Panc1 (cell line): ENCODE results near the gene UXS1.

Experiments
- POLR2AphosphoS5 ChIP-seq: IDR thresholded peaks from 2 replicates; pipeline ENCODE4 v1.6.1; 2012; ENCODE audit warnings: mild to moderate bottlenecking, low read depth, low read length, moderate library complexity
- SIN3A ChIP-seq: IDR thresholded peaks from 2 replicates; pipeline ENCODE4 v1.6.1; 2012; ENCODE audit warnings: low read depth, mild to moderate bottlenecking, low read length, moderate library complexity, borderline replicate concordance; ENCODE audit not compliant: insufficient read depth
- TF ChIP-seq, protein P1 (sequence below): fragments of 450-650 bp; IDR thresholded peaks from 2 replicates; pipeline ENCODE4 v1.5.1; 2017; ENCODE audit warnings: mild to moderate bottlenecking
- TF ChIP-seq, protein P2 (sequence below), 2 experiments: IDR thresholded peaks; 2 replicates each; pipeline ENCODE4 v1.6.1; 2011 to 2012; ENCODE audit warnings: low read depth in 2 of 2, control low read depth in 1 of 2, low read length in 1 of 2, mild to moderate bottlenecking in 1 of 2, moderate library complexity in 1 of 2; ENCODE audit not compliant: insufficient read depth in 1 of 2

GRCh38 chr2:106085181-106085940, 108.7 kb downstream of the UXS1 start:
- TF ChIP-seq, protein P1, sequence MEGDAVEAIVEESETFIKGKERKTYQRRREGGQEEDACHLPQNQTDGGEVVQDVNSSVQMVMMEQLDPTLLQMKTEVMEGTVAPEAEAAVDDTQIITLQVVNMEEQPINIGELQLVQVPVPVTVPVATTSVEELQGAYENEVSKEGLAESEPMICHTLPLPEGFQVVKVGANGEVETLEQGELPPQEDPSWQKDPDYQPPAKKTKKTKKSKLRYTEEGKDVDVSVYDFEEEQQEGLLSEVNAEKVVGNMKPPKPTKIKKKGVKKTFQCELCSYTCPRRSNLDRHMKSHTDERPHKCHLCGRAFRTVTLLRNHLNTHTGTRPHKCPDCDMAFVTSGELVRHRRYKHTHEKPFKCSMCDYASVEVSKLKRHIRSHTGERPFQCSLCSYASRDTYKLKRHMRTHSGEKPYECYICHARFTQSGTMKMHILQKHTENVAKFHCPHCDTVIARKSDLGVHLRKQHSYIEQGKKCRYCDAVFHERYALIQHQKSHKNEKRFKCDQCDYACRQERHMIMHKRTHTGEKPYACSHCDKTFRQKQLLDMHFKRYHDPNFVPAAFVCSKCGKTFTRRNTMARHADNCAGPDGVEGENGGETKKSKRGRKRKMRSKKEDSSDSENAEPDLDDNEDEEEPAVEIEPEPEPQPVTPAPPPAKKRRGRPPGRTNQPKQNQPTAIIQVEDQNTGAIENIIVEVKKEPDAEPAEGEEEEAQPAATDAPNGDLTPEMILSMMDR, result peak; percentile 52
- TF ChIP-seq POLR2AphosphoS5, result no peak
- no peak for TF ChIP-seq SIN3A
- TF ChIP-seq, protein P2, sequence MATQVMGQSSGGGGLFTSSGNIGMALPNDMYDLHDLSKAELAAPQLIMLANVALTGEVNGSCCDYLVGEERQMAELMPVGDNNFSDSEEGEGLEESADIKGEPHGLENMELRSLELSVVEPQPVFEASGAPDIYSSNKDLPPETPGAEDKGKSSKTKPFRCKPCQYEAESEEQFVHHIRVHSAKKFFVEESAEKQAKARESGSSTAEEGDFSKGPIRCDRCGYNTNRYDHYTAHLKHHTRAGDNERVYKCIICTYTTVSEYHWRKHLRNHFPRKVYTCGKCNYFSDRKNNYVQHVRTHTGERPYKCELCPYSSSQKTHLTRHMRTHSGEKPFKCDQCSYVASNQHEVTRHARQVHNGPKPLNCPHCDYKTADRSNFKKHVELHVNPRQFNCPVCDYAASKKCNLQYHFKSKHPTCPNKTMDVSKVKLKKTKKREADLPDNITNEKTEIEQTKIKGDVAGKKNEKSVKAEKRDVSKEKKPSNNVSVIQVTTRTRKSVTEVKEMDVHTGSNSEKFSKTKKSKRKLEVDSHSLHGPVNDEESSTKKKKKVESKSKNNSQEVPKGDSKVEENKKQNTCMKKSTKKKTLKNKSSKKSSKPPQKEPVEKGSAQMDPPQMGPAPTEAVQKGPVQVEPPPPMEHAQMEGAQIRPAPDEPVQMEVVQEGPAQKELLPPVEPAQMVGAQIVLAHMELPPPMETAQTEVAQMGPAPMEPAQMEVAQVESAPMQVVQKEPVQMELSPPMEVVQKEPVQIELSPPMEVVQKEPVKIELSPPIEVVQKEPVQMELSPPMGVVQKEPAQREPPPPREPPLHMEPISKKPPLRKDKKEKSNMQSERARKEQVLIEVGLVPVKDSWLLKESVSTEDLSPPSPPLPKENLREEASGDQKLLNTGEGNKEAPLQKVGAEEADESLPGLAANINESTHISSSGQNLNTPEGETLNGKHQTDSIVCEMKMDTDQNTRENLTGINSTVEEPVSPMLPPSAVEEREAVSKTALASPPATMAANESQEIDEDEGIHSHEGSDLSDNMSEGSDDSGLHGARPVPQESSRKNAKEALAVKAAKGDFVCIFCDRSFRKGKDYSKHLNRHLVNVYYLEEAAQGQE (IDR thresholded peaks at IDR 0.05; ENCODE audit: insufficient read depth in 1 of 2, low read depth in 2 of 2, low read length in 1 of 2), result no peak
